Measurements from ENCODE around the gene ZNF283.
"Not testable (repeated sequence)": the region's sequence is repeated elsewhere in the genome, so short reads cannot be mapped to it uniquely, and the experiment has no call there.

ZNF283 gene

GRCh38 chr19:43806401-43806800, 20.7 kb upstream of the ZNF283 start:
- not testable (repeated sequence) for H3K4me3 ChIP-seq (ENCODE audit: low read length); H4K8ac ChIP-seq (ENCODE audit: low read depth, low read length); H3K56ac ChIP-seq (ENCODE audit: low read length); H3K79me2 ChIP-seq (ENCODE audit: control insufficient read depth, insufficient read depth, low read length); DNase-seq; H4K5ac ChIP-seq (ENCODE audit: low read length); H3K36me3 ChIP-seq (ENCODE audit: control insufficient read depth, insufficient read depth, low read length); H3K23ac ChIP-seq (ENCODE audit: low read length); H2BK5ac ChIP-seq (ENCODE audit: low read length); H3K27me3 ChIP-seq (ENCODE audit: insufficient read depth, low read length, poor library complexity); H3K4ac ChIP-seq (ENCODE audit: low read depth, low read length); H3K9ac ChIP-seq (ENCODE audit: low read length); H2BK15ac ChIP-seq (replicated peaks; ENCODE audit: low read depth); H3K4me2 ChIP-seq (ENCODE audit: low read length); H2AK5ac ChIP-seq (ENCODE audit: low read length); H2BK120ac ChIP-seq (ENCODE audit: low read depth, low read length); H3K27ac ChIP-seq (ENCODE audit: low read depth, low read length); H3K18ac ChIP-seq (ENCODE audit: low read length); H3K4me1 ChIP-seq (ENCODE audit: control insufficient read depth, low read depth, low read length); H3K79me1 ChIP-seq (ENCODE audit: low read length)
- WGBS (ENCODE audit: extremely low coverage, insufficient coverage, low lambda C conversion rate): no CpG with 5 or more reads among the region's 7 CpGs

- no peak overlapping the region for H2AK5ac ChIP-seq (ENCODE audit: low read length)
- no peaks in the 10 kb centered on the region for H3K27me3 ChIP-seq (ENCODE audit: insufficient read depth, low read length, poor library complexity)
- no peaks in the 10 kb centered on the region for H3K36me3 ChIP-seq (ENCODE audit: control insufficient read depth, insufficient read depth, low read length)
- H4K5ac ChIP-seq (ENCODE audit: low read length): no peak overlapping the region
- no peak overlapping the region for H3K56ac ChIP-seq (ENCODE audit: low read length)
- H3K79me1 ChIP-seq (ENCODE audit: low read length): no peaks in the 10 kb centered on the region
- H3K9ac ChIP-seq (ENCODE audit: low read length): no peak overlapping the region
- DNase-seq: no peak
- H2BK120ac ChIP-seq (ENCODE audit: low read depth, low read length): no peak overlapping the region
- H2BK15ac ChIP-seq (replicated peaks; ENCODE audit: low read depth): no peak overlapping the region
- H2BK5ac ChIP-seq (ENCODE audit: low read length): no peak overlapping the region
- H3K27ac ChIP-seq (ENCODE audit: low read depth, low read length): no peak overlapping the region
- no peak overlapping the region for H3K18ac ChIP-seq (ENCODE audit: low read length)
- no CpG with 5 or more reads among the region's 5 CpGs for WGBS (ENCODE audit: extremely low coverage, insufficient coverage, low lambda C conversion rate)
- no peak overlapping the region for H3K4me2 ChIP-seq (ENCODE audit: low read length)
- no peak overlapping the region for H3K23ac ChIP-seq (ENCODE audit: low read length)
- H4K8ac ChIP-seq (ENCODE audit: low read depth, low read length): no peak overlapping the region
- no peaks in the 10 kb centered on the region for H3K79me2 ChIP-seq (ENCODE audit: control insufficient read depth, insufficient read depth, low read length)
- H3K4me1 ChIP-seq (ENCODE audit: control insufficient read depth, low read depth, low read length): no peaks in the 10 kb centered on the region
- no peak overlapping the region for H3K4ac ChIP-seq (ENCODE audit: low read depth, low read length)
- H3K4me3 ChIP-seq (ENCODE audit: low read length): no peak overlapping the region
These were observed 20.3 kb upstream of the ZNF283 start for GRCh38 chr19:43806848-43807247.

DNA sequence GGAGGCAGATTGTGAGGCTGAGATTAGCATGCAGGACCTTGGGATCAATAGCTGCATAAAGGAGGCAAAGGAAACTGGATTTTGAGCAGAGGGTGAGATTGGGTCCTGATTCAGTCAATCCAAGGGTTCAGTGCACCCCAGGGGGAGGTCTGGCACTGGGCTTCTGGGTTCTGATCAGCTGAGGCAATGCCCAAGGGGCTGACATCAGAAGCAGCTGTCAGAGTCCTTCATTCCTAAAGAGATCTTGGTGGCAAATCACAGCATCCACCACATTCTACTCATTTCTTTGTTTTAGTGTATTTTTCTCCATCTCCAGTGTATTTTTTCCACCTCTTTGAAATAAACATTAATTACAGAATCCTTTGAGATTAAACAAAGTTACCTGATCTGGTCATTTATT, 19.5 kb upstream of the ZNF283 start:
- Histone ChIP-seq H3K79me2 (ENCODE audit: control insufficient read depth, insufficient read depth, low read length) (no peaks in the 10 kb centered on the region), H3K36me3 (ENCODE audit: control insufficient read depth, insufficient read depth, low read length) (no peaks in the 10 kb centered on the region), H2AK5ac (ENCODE audit: low read length) (no peak overlapping the region), H3K4me3 (ENCODE audit: low read length) (no peak overlapping the region), H3K18ac (ENCODE audit: low read length) (no peak overlapping the region), H3K9ac (ENCODE audit: low read length) (no peak overlapping the region), H3K56ac (ENCODE audit: low read length) (no peak overlapping the region), H4K8ac (ENCODE audit: low read depth, low read length) (no peak overlapping the region), H2BK120ac (ENCODE audit: low read depth, low read length) (no peak overlapping the region), H3K27me3 (ENCODE audit: insufficient read depth, low read length, poor library complexity) (no peaks in the 10 kb centered on the region), H3K79me1 (ENCODE audit: low read length) (no peaks in the 10 kb centered on the region), H4K5ac (ENCODE audit: low read length) (no peak overlapping the region), H3K27ac (ENCODE audit: low read depth, low read length) (no peak overlapping the region), H3K4ac (ENCODE audit: low read depth, low read length) (no peak overlapping the region), H2BK15ac (replicated peaks; ENCODE audit: low read depth) (no peak overlapping the region), H3K4me1 (ENCODE audit: control insufficient read depth, low read depth, low read length) (no peaks in the 10 kb centered on the region), H3K4me2 (ENCODE audit: low read length) (no peak overlapping the region), H3K23ac (ENCODE audit: low read length) (no peak overlapping the region), H2BK5ac (ENCODE audit: low read length) (no peak overlapping the region)
- DNase-seq: no peak

DNA sequence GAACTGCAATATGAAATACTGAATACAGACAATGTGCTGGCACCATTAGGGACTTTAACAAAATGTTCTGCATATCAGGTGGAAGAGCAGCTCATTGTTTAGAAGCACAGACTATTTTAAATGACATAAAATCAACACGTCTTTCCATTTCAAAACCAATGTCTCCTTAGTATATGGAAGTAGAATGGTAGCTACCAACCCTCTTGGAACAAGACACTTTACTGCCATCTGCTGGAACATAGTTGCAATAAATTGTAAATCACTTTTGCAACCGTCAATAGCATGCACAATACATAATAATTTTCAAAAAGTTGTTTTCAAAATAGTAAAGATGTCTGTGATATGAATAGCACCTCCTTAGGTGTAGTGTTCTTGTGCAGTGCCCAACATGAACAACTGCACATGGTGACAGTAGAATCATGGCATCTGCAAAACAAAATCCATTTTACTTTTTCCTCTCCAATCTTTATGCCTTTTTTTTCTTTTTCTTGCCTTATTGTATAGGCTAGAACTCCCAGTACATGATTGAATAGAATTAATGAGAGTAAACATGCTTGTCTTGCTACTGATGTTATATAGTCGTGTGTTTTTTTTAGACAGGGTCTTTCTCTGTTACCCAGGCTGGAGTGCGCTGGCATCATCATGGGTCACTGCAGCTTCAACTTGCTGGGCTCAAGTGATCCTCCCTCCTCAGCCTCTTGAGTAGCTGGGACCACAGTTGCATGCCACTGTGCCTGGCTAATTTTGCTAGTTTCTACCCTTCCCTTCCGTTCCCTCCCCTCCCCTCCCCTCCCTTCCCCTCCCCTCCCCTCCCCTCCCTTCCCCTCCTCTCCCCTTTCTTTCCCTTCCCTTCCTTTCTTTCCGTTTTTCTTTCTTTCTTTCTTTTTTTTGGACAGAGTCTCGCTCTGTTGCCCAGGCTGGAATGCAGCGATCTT, 17.1 kb upstream of the ZNF283 start:
- no peak overlapping the region for H3K4me2 ChIP-seq (ENCODE audit: low read length)
- peak; percentile 52 for DNase-seq
- H3K56ac ChIP-seq (ENCODE audit: low read length): no peak overlapping the region
- H3K4me1 ChIP-seq (ENCODE audit: control insufficient read depth, low read depth, low read length): no peaks in the 10 kb centered on the region
- no peak overlapping the region for H2BK120ac ChIP-seq (ENCODE audit: low read depth, low read length)
- H3K27me3 ChIP-seq (ENCODE audit: insufficient read depth, low read length, poor library complexity): no peaks in the 10 kb centered on the region
- no peak overlapping the region for H2AK5ac ChIP-seq (ENCODE audit: low read length)
- H3K79me1 ChIP-seq (ENCODE audit: low read length): no peaks in the 10 kb centered on the region
- no peak overlapping the region for H3K9ac ChIP-seq (ENCODE audit: low read length)
- H3K4me3 ChIP-seq (ENCODE audit: low read length): no peak overlapping the region
- no peak overlapping the region for H2BK5ac ChIP-seq (ENCODE audit: low read length)
- H2BK15ac ChIP-seq (replicated peaks; ENCODE audit: low read depth): no peak overlapping the region
- no peaks in the 10 kb centered on the region for H3K36me3 ChIP-seq (ENCODE audit: control insufficient read depth, insufficient read depth, low read length)
- WGBS (ENCODE audit: extremely low coverage, insufficient coverage, low lambda C conversion rate): no CpG with 5 or more reads among the region's 8 CpGs
- no peak overlapping the region for H3K23ac ChIP-seq (ENCODE audit: low read length)
- H3K18ac ChIP-seq (ENCODE audit: low read length): no peak overlapping the region
- H3K4ac ChIP-seq (ENCODE audit: low read depth, low read length): no peak overlapping the region
- H4K5ac ChIP-seq (ENCODE audit: low read length): no peak overlapping the region
- H3K79me2 ChIP-seq (ENCODE audit: control insufficient read depth, insufficient read depth, low read length): no peaks in the 10 kb centered on the region
- H3K27ac ChIP-seq (ENCODE audit: low read depth, low read length): no peak overlapping the region
- H4K8ac ChIP-seq (ENCODE audit: low read depth, low read length): no peak overlapping the region

DNA sequence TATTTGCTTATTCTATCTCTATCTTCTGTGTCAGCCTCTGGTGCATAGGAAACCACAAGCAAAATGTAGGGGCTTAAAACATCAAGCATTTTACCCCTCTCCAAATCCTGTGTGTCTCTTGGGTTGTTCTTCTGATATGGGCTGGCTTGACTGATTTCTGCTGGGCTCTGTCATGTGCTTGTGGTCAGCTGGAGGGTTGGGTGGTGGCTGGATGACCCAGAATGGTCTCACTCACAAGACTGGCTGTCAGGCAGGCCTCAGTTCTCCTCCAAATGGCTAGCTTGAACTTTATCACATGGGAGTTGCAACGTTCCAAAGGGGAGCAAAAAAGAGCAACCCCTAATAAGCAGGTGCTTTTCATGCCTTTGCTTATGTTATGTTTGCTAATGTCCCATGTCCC, 15.3 kb upstream of the ZNF283 start:
- WGBS (ENCODE audit: extremely low coverage, insufficient coverage, low lambda C conversion rate): no CpG with 5 or more reads among the region's 1 CpG

GRCh38 chr19:43812259-43812658, 14.9 kb upstream of the ZNF283 start:
- no peak overlapping the region for H3K56ac ChIP-seq (ENCODE audit: low read length)
- no peaks in the 10 kb centered on the region for H3K36me3 ChIP-seq (ENCODE audit: control insufficient read depth, insufficient read depth, low read length)
- no peak overlapping the region for H2AK5ac ChIP-seq (ENCODE audit: low read length)
- H3K23ac ChIP-seq (ENCODE audit: low read length): no peak overlapping the region
- H2BK15ac ChIP-seq (replicated peaks; ENCODE audit: low read depth): no peak overlapping the region
- H2BK120ac ChIP-seq (ENCODE audit: low read depth, low read length): no peak overlapping the region
- no peaks in the 10 kb centered on the region for H3K4me1 ChIP-seq (ENCODE audit: control insufficient read depth, low read depth, low read length)
- no peak overlapping the region for H3K9ac ChIP-seq (ENCODE audit: low read length)
- no peaks in the 10 kb centered on the region for H3K79me2 ChIP-seq (ENCODE audit: control insufficient read depth, insufficient read depth, low read length)
- H3K4me3 ChIP-seq (ENCODE audit: low read length): no peak overlapping the region
- H3K79me1 ChIP-seq (ENCODE audit: low read length): no peaks in the 10 kb centered on the region
- no peak overlapping the region for H3K27ac ChIP-seq (ENCODE audit: low read depth, low read length)
- no peaks in the 10 kb centered on the region for H3K27me3 ChIP-seq (ENCODE audit: insufficient read depth, low read length, poor library complexity)
- no peak overlapping the region for H2BK5ac ChIP-seq (ENCODE audit: low read length)
- H3K4ac ChIP-seq (ENCODE audit: low read depth, low read length): no peak overlapping the region
- H3K4me2 ChIP-seq (ENCODE audit: low read length): no peak overlapping the region
- no peak for DNase-seq
- no peak overlapping the region for H3K18ac ChIP-seq (ENCODE audit: low read length)
- no peak overlapping the region for H4K8ac ChIP-seq (ENCODE audit: low read depth, low read length)
- no peak overlapping the region for H4K5ac ChIP-seq (ENCODE audit: low read length)
- no CpG with 5 or more reads among the region's 1 CpG for WGBS (ENCODE audit: extremely low coverage, insufficient coverage, low lambda C conversion rate)

More for the DNA sequence above, 15.3 kb upstream of the ZNF283 start:
- Histone ChIP-seq H3K36me3 (ENCODE audit: control insufficient read depth, insufficient read depth, low read length) (no peaks in the 10 kb centered on the region), H4K8ac (ENCODE audit: low read depth, low read length) (no peak overlapping the region), H3K79me2 (ENCODE audit: control insufficient read depth, insufficient read depth, low read length) (no peaks in the 10 kb centered on the region), H3K4me3 (ENCODE audit: low read length) (no peak overlapping the region), H3K27me3 (ENCODE audit: insufficient read depth, low read length, poor library complexity) (no peaks in the 10 kb centered on the region), H3K18ac (ENCODE audit: low read length) (no peak overlapping the region), H2BK120ac (ENCODE audit: low read depth, low read length) (no peak overlapping the region), H3K4ac (ENCODE audit: low read depth, low read length) (no peak overlapping the region), H2BK15ac (replicated peaks; ENCODE audit: low read depth) (no peak overlapping the region), H2BK5ac (ENCODE audit: low read length) (no peak overlapping the region), H3K9ac (ENCODE audit: low read length) (no peak overlapping the region), H4K5ac (ENCODE audit: low read length) (no peak overlapping the region), H3K4me2 (ENCODE audit: low read length) (no peak overlapping the region), H3K56ac (ENCODE audit: low read length) (no peak overlapping the region), H3K79me1 (ENCODE audit: low read length) (no peaks in the 10 kb centered on the region), H3K23ac (ENCODE audit: low read length) (no peak overlapping the region), H3K27ac (ENCODE audit: low read depth, low read length) (no peak overlapping the region), H3K4me1 (ENCODE audit: control insufficient read depth, low read depth, low read length) (no peaks in the 10 kb centered on the region), H2AK5ac (ENCODE audit: low read length) (no peak overlapping the region)
- no peak for DNase-seq

All from mesendoderm (in vitro differentiated cells).